GM12878 (cell line): ENCODE measurements around the gene CAP2. TPM values are rescaled to one million over a fixed set of nuclear protein-coding genes. Genes with fewer than 3 reads are reported as not detected.

Experiments
- ASH2L ChIP-seq: fragments of 300-600, 200-600 bp; sonication (generic); IDR thresholded peaks from 2 replicates; pipeline ENCODE4 v1.6.1; 2017; ENCODE audit warnings: low read depth, mild to moderate bottlenecking, borderline replicate concordance
- BMI1 ChIP-seq: fragments of 450-650 bp; IDR thresholded peaks from 2 replicates; pipeline ENCODE4 v1.6.1; 2016; ENCODE audit warnings: mild to moderate bottlenecking, moderate library complexity, borderline replicate concordance
- BRCA1 ChIP-seq: IDR thresholded peaks from 2 replicates; pipeline ENCODE4 v1.6.1; 2011; ENCODE audit warnings: low read depth, low read length, improper control_type of control experiment
- CBX3 ChIP-seq: fragments of 200-600 bp; sonication (generic); IDR thresholded peaks from 2 replicates; pipeline ENCODE4 v1.6.1; 2016; ENCODE audit warnings: low read depth, borderline replicate concordance
- HDAC2 ChIP-seq: fragments of 200-600 bp; sonication (generic); IDR thresholded peaks from 2 replicates; pipeline ENCODE4 v1.6.1; 2017
- NFIC ChIP-seq: IDR thresholded peaks from 2 replicates; pipeline ENCODE4 v1.6.1; 2012; ENCODE audit warnings: low read depth, mild to moderate bottlenecking, inconsistent platforms, low read length, moderate library complexity
- NR2C2 ChIP-seq: IDR thresholded peaks from 2 replicates; pipeline ENCODE4 v1.6.1; 2011; ENCODE audit warnings: borderline replicate concordance, low read depth; ENCODE audit not compliant: control insufficient read depth, insufficient read length
- NR2F1 ChIP-seq: fragments of 450-650 bp; conservative IDR thresholded peaks from 2 replicates; pipeline ENCODE4 v1.6.1; 2017; ENCODE audit warnings: mild to moderate bottlenecking
- RELA ChIP-seq: fragments of 450-650 bp; IDR thresholded peaks from 2 replicates; pipeline ENCODE4 v1.8.0; 2014; ENCODE audit warnings: borderline replicate concordance; ENCODE audit not compliant: partially characterized antibody
- SMAD1 ChIP-seq: fragments of 450-650 bp; IDR thresholded peaks from 2 replicates; pipeline ENCODE4 v1.6.1; 2018; ENCODE audit warnings: mild to moderate bottlenecking, low read depth; ENCODE audit not compliant: partially characterized antibody
- SPI1 ChIP-seq: IDR thresholded peaks from 2 replicates; pipeline ENCODE4 v1.6.1; 2011; ENCODE audit warnings: low read depth, mild to moderate bottlenecking, low read length, moderate library complexity, borderline replicate concordance; ENCODE audit not compliant: insufficient read depth
- SREBF1 ChIP-seq: IDR thresholded peaks from 2 replicates; pipeline ENCODE4 v1.6.1; 2012; ENCODE audit warnings: mild to moderate bottlenecking, low read length
- ZNF24 ChIP-seq: fragments of 450-650 bp; IDR thresholded peaks from 2 replicates; pipeline ENCODE4 v1.6.1; 2017; ENCODE audit warnings: antibody characterized with exemption, mild to moderate bottlenecking
- polyA plus RNA-seq, 11 experiments: library from polyadenylated mRNA; depleted of rRNA in 4 of 11; unstranded in 6 of 11; stranded (reverse) in 5 of 11; fragments of >200 nt; fragmentation: Nextera tagmentation in 4 of 11; fragmentation: Illumina TruSeq in 1 of 11; extraction: Ambion mirVana in 4 of 11; extraction: Trizol in 1 of 11; gene quantifications; 1 replicate in 1 of 11; 2 replicates in 10 of 11; pipeline versions ENCODE4 v1.2.1 to v1.2.3, GENCODE V29; 2011 to 2016; ENCODE audit warnings: inconsistent platforms in 2 of 11, missing spikeins in 2 of 11, low read depth in 1 of 11
- total RNA-seq, 4 experiments: library from RNA; depleted of rRNA in 3 of 4; stranded (reverse); fragments of >200 nt in 3 of 4; fragmentation: Illumina TruSeq in 1 of 4; extraction: Trizol in 1 of 4; gene quantifications; 2 replicates each; pipeline versions ENCODE4 v1.2.1 to v1.2.3, GENCODE V29; 2013 to 2021
- TF ChIP-seq, protein P1 (sequence below): IDR thresholded peaks from 2 replicates; pipeline ENCODE4 v1.6.1; 2012; ENCODE audit warnings: mild to moderate bottlenecking, low read depth, low read length

Gene CAP2
- total and polyA plus RNA-seq, 10 of the 15 experiments (the other 5 are each of a cell fraction or from before 2014, with no cell fraction given), result 0.10 to 2.0 (median 0.15) TPM; not detected in 7

DNA sequence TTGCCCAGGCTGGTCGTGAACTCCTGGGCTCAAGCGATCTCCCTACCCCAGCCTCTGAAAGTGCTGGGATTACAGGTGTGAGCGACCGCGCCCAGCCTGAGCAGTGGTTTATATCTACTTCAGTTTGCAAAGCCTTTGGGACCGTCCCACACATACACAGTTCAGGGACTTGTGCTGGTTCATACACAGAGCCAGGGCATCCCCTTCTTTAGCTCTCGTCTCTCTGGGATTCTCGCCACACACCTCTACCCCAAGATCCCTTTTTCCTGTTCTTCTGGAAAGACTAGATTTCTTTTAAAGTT lies 12.5 kb downstream of the CAP2 start (continued):
- TF ChIP-seq ASH2L (no peak), SPI1 (no peak), BMI1 (no peak), SREBF1 (no peak), ZNF24 (no peak), CBX3 (no peak), NR2F1 (no peak), BRCA1 (no peak), SMAD1 (no peak), NR2C2 (no peak), NFIC (no peak), HDAC2 (no peak), RELA (no peak)
- TF ChIP-seq, protein P1, sequence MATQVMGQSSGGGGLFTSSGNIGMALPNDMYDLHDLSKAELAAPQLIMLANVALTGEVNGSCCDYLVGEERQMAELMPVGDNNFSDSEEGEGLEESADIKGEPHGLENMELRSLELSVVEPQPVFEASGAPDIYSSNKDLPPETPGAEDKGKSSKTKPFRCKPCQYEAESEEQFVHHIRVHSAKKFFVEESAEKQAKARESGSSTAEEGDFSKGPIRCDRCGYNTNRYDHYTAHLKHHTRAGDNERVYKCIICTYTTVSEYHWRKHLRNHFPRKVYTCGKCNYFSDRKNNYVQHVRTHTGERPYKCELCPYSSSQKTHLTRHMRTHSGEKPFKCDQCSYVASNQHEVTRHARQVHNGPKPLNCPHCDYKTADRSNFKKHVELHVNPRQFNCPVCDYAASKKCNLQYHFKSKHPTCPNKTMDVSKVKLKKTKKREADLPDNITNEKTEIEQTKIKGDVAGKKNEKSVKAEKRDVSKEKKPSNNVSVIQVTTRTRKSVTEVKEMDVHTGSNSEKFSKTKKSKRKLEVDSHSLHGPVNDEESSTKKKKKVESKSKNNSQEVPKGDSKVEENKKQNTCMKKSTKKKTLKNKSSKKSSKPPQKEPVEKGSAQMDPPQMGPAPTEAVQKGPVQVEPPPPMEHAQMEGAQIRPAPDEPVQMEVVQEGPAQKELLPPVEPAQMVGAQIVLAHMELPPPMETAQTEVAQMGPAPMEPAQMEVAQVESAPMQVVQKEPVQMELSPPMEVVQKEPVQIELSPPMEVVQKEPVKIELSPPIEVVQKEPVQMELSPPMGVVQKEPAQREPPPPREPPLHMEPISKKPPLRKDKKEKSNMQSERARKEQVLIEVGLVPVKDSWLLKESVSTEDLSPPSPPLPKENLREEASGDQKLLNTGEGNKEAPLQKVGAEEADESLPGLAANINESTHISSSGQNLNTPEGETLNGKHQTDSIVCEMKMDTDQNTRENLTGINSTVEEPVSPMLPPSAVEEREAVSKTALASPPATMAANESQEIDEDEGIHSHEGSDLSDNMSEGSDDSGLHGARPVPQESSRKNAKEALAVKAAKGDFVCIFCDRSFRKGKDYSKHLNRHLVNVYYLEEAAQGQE, result no peak
